ENCODE results near the gene LIME1. TPM values are rescaled to one million over a fixed set of nuclear protein-coding genes. Genes with fewer than 3 reads are reported as not detected.

Gene LIME1
- total RNA-seq, 6 experiments from 2014 or later = 37.0 to 118 (median 65.5) TPM

DNA sequence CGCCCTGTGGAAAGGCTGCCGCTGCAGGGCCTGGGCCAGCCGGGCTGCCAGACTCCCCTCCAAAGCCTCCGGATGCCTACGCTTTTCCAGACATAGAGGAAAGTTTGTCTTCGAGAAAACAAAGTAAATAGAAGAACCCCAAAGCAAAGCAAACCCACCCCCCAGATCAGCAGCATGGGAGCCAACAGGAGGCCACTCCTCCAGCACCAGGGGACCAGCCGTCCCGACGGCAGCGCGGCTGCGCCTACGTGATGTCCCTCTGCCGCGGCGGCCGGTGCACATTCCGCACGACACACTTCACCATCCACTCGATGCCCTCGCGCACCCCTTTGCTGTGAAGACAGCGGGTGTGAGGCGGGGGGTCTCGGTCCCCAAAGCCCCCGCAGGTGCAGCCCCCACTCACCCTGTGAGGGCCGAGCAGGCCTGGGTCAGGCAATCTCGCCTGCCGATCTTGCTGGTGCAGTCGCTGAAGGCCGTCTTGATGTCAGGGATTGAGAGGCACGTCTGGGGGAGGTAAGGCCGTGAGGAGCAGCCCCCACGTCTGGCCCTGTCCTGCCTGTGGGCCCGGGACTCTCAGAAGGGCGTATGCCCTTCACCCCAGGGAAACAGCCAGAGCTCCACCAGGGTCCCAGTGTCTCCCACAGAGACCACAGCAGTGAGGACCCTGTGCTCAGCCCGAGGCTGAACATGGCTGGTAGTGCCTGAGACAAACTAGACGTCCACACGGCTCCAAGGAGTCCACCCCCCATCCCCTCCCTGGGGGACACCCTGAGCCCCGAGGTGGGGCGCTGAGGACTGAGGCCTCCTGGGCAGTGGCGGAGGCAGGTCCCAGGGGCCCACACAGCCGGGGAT, 36.0 kb upstream of the LIME1 start:
- DNase-seq (peak; percentile 20 to 51 (median 42)), ATAC-seq (no peak)
- intact Hi-C loops (cut with DNase I) = no loop called here
- WGBS (ENCODE audit: insufficient coverage, low coverage, low lambda C conversion rate, missing lambda C conversion rate) = 81% methylated on average over 2 of the region's 43 CpGs
- TF ChIP-seq POLR2A (IDR thresholded peaks at IDR 0.05) = no peak
- TF ChIP-seq, protein P1, sequence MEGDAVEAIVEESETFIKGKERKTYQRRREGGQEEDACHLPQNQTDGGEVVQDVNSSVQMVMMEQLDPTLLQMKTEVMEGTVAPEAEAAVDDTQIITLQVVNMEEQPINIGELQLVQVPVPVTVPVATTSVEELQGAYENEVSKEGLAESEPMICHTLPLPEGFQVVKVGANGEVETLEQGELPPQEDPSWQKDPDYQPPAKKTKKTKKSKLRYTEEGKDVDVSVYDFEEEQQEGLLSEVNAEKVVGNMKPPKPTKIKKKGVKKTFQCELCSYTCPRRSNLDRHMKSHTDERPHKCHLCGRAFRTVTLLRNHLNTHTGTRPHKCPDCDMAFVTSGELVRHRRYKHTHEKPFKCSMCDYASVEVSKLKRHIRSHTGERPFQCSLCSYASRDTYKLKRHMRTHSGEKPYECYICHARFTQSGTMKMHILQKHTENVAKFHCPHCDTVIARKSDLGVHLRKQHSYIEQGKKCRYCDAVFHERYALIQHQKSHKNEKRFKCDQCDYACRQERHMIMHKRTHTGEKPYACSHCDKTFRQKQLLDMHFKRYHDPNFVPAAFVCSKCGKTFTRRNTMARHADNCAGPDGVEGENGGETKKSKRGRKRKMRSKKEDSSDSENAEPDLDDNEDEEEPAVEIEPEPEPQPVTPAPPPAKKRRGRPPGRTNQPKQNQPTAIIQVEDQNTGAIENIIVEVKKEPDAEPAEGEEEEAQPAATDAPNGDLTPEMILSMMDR (IDR thresholded peaks at IDR 0.05) = no peak
- no peaks in the 10 kb centered on the region for H3K9me3 ChIP-seq
- H3K27ac ChIP-seq = no peak overlapping the region
- peaks cover 0 to 14% (median 5%) of the 10 kb centered on the region in 4 donors for H3K4me1 ChIP-seq
- H3K4me3 ChIP-seq = no peak overlapping the region
- no peaks in the 10 kb centered on the region for H3K27me3 ChIP-seq
- peaks cover 0 to 15% (median 7%) of the 10 kb centered on the region in 4 donors for H3K36me3 ChIP-seq

DNA sequence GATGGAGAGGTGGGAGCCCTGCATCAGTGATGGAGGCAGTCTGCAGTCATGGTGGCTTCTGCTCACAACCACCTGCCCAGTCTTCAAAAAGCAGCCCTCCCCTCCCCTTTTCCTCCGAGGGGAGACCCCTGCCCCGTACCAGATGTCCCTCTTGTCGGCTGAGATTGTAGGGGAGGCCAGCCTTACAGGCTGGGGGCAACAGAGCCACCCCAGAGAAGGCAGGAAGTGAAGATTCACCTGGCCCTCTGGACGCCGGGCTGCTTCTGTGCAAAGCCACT, 35.5 kb upstream of the LIME1 start:
- H3K9me3 ChIP-seq = no peaks in the 10 kb centered on the region
- DNase-seq = no peak
- peaks cover 0 to 14% (median 5%) of the 10 kb centered on the region in 4 donors for H3K4me1 ChIP-seq
- no peak for TF ChIP-seq POLR2A (IDR thresholded peaks at IDR 0.05)
- TF ChIP-seq, protein P1 (IDR thresholded peaks at IDR 0.05) = no peak
- no peaks in the 10 kb centered on the region for H3K27me3 ChIP-seq
- H3K36me3 ChIP-seq = peaks cover 0 to 20% (median 8%) of the 10 kb centered on the region in 4 donors
- ATAC-seq = no peak
- H3K27ac ChIP-seq = no peak overlapping the region
- intact Hi-C loops (cut with DNase I) = no loop called here
- WGBS (ENCODE audit: insufficient coverage, low coverage, low lambda C conversion rate, missing lambda C conversion rate) = no CpG with 5 or more reads among the region's 5 CpGs
- H3K4me3 ChIP-seq = no peak overlapping the region

DNA sequence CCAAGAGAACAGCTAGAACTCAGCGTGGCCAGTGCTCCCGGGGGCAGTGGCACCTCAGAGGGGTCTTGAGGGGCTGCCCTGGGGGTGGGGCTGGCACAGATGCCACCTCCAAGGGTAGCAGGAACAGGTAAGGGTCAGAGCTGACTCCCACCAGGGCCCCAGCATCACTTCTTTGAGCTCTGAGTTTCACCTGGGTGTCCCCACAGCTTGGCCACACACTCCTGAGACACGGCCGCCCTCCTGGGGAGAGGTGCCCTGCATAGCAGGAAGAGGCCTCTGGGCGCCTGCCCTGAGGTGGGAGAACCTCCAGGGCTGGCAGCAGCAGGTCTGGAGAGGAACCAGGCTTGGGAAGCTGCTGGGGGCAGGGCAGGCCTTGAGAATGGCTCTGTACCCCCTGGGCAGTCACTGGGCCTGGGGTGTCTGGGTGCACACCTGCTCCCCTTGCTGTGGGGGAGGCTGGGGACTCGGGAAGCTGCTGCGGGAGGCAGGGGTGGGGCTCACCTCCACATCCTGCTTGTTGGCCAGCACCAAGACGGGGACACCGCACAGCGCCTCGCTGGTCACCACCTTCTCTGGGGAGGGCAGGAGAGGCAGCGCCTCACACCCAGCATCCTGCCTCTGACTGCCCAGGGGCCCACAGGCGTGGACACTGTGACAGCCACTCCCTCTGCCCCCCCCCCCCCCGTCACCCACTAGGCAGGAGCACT, 35.0 kb upstream of the LIME1 start:
- TF ChIP-seq, protein P1 (IDR thresholded peaks at IDR 0.05) = no peak
- no peak for TF ChIP-seq POLR2A (IDR thresholded peaks at IDR 0.05)
- Histone ChIP-seq H3K36me3 (peaks cover 0 to 23% (median 8%) of the 10 kb centered on the region in 4 donors), H3K27ac (no peak overlapping the region), H3K27me3 (no peaks in the 10 kb centered on the region), H3K4me1 (peaks cover 0 to 14% (median 6%) of the 10 kb centered on the region in 4 donors), H3K4me3 (no peak overlapping the region), H3K9me3 (no peaks in the 10 kb centered on the region)
- intact Hi-C loops (cut with DNase I) = no loop called here
- DNase-seq = peak; percentile 21 to 53 (median 45)
- WGBS (ENCODE audit: insufficient coverage, low coverage, low lambda C conversion rate, missing lambda C conversion rate) = no CpG with 5 or more reads among the region's 14 CpGs
- ATAC-seq = no peak

DNA sequence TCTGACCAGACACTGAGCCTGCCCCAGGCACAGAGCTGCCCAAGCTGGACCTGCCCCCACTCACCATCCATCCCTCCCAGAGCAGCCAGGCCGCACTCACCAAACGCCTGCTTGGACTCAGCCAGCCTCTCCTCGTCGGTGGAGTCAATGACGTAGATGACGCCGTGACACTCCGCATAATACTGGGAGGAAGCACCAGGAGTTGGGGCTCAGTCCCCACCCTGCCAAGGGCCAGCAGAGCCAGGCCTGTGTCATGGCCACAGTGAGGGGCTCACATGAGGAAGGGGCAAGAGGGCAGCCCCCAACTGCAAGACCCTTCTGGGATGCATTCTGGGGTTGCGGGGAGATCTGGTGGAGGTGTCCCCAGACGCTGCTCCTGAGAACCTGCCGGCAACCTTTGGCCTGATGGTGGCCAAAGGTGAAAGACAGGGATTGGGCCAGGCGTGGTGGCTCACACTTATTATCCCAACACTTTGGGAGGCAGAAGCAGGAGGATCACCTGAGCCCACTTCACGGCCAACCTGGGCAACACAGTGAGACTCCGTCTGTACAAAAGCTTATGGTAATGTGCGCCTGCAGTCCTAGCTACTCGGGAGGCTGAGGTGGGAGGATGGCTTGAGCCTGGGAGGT, 34.3 kb upstream of the LIME1 start:
- intact Hi-C loops (cut with DNase I) = no loop called here
- Histone ChIP-seq H3K4me1 (peaks cover 0 to 11% (median 3%) of the 10 kb centered on the region in 4 donors), H3K27ac (no peak overlapping the region), H3K9me3 (no peaks in the 10 kb centered on the region), H3K27me3 (no peaks in the 10 kb centered on the region), H3K4me3 (no peak overlapping the region), H3K36me3 (peaks cover 0 to 24% (median 8%) of the 10 kb centered on the region in 4 donors)
- DNase-seq (peak; percentile 21 to 53 (median 37)), ATAC-seq (no peak)
- TF ChIP-seq, protein P1 (IDR thresholded peaks at IDR 0.05) = no peak
- no peak for TF ChIP-seq POLR2A (IDR thresholded peaks at IDR 0.05)
- 100% methylated on average over 1 of the region's 16 CpGs for WGBS (ENCODE audit: insufficient coverage, low coverage, low lambda C conversion rate, missing lambda C conversion rate)
